Neural crest cell (in vitro differentiated cells): ENCODE measurements around the gene CRK. TPM values are rescaled to one million over a fixed set of nuclear protein-coding genes. Genes with fewer than 3 reads are reported as not detected.
A peak's percentile ranks its signal among the peaks of the same experiment; 100 is the strongest.
"Not testable (repeated sequence)": the region's sequence is repeated elsewhere in the genome, so short reads cannot be mapped to it uniquely, and the experiment has no call there.

ENCODE experiments used
- DNase-seq: peaks from one replicate; pipeline ENCODE4 v3.0.0; 2021; ENCODE audit warnings: low read depth, mixed read lengths, low spot score
- H3K27ac Mint-ChIP-seq: one replicate; pipeline ENCODE4 v1.8.0; 2021; ENCODE audit warnings: mild to moderate bottlenecking, mixed read lengths; ENCODE audit not compliant: unreplicated experiment
- H3K27me3 Mint-ChIP-seq: 2 replicates; pipeline ENCODE4 v1.8.0; 2021; ENCODE audit warnings: low read depth, mild to moderate bottlenecking, mixed read lengths
- H3K36me3 Mint-ChIP-seq: 2 replicates; pipeline ENCODE4 v1.8.0; 2021; ENCODE audit warnings: low read depth, mild to moderate bottlenecking, mixed read lengths
- H3K4me1 Mint-ChIP-seq: 2 replicates; pipeline ENCODE4 v1.8.0; 2021; ENCODE audit warnings: mixed read lengths
- H3K4me3 Mint-ChIP-seq: one replicate; pipeline ENCODE4 v1.8.0; 2021; ENCODE audit warnings: mild to moderate bottlenecking, mixed read lengths
- H3K9me3 Mint-ChIP-seq: 2 replicates; pipeline ENCODE4 v1.8.0; 2021; ENCODE audit warnings: mixed read lengths
- CTCF ChIP-seq: fragments of 200-600 bp; sonication (generic); conservative IDR thresholded peaks from 2 replicates; pipeline ENCODE4 v1.5.0; 2021; ENCODE audit warnings: antibody characterized with exemption, mild to moderate bottlenecking
- total RNA-seq: library from RNA; stranded (reverse); gene quantifications from 2 replicates; pipeline ENCODE4 v1.2.1, GENCODE V29; 2021

CRK gene
- total RNA-seq, 1 donor from 2014 or later: 58.5 TPM

DNA sequence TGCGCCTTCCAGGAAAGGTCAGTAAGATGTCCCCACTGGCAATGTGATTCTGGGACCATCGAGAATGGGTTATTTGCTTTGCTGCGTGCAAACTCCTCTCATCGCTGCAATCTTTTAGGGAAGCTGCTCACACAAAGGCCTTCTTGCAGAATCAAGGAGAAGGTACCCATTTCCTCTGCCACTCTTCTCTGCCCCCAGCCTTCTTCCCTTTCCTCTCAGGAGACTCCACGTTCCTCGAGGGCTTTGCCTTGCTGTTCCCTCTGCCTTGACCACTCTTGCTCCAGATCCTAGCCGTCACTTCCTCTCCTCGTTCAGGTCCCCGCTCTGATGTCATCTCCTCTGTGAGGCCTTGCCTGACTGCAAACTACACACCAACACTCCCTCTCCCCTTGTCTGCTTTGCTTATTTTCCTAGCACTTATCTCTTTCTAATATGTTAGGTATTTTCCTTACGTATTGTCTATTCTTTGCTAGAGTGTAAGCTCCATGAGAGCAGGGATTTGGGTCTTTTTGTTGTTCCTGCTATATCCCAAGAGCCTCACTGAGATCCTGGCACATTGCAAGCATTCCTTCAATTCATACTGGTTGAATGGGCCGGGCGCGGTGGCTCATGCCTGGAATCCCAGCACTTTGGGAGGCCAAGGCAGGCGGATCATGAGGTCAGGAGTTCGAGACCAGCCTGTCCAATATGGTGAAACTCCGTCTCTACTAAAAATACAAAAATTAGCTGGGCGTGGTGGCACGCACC, 5.3 kb upstream of the CRK start:
- H3K4me1 Mint-ChIP-seq: peaks cover 11% of the 10 kb centered on the region
- H3K27ac Mint-ChIP-seq: no peak overlapping the region
- no peak for DNase-seq
- H3K4me3 Mint-ChIP-seq: peak overlapping the region; percentile 64
- TF ChIP-seq CTCF: no peak
- no peaks in the 10 kb centered on the region for H3K36me3 Mint-ChIP-seq
- H3K9me3 Mint-ChIP-seq: no peaks in the 10 kb centered on the region
- no peaks in the 10 kb centered on the region for H3K27me3 Mint-ChIP-seq

- no peak for TF ChIP-seq CTCF
- no peak overlapping the region for H3K27ac Mint-ChIP-seq
These were observed 4.2 kb upstream of the CRK start for GRCh38 chr17:1460233-1460632.

DNA sequence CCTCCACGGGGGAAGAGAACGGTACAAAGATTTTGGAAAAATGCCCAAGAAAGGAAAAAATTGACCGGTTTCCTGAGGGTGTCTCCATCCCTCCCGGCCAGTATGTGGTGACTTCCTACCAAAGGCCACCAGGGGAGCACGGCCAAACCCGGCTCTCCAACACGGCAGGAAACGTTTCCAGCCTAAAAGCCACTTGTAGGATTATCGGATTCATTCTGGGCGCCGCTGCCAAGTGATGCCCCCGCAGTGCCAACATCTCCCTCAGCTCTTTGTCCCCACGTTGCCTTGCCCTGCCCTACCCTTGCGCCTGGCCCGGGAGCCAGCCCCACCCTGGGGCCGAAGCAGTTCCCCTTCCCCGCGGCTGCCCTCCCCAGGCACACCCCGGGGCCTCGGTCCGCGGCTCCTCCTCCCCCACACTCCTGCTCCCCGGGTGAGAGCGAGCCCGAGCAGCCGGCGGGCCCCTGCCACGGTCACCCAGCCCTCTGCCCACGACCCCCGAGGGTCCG, 688 bp downstream of the CRK start:
- DNase-seq: peak; percentile 49
- Mint-ChIP-seq H3K9me3 (no peaks in the 10 kb centered on the region), H3K27me3 (no peaks in the 10 kb centered on the region), H3K4me3 (peak overlapping the region; percentile 99), H3K36me3 (no peaks in the 10 kb centered on the region), H3K4me1 (peaks cover 38% of the 10 kb centered on the region), H3K27ac (peak overlapping the region; percentile 96)
- peak; percentile 68 for TF ChIP-seq CTCF

More at GRCh38 chr17:1460233-1460632, 4.2 kb upstream of the CRK start:
- DNase-seq: no peak
- Mint-ChIP-seq H3K27me3 (no peaks in the 10 kb centered on the region), H3K9me3 (no peaks in the 10 kb centered on the region), H3K4me1 (peaks cover 12% of the 10 kb centered on the region), H3K4me3 (no peak overlapping the region), H3K36me3 (no peaks in the 10 kb centered on the region)

DNA sequence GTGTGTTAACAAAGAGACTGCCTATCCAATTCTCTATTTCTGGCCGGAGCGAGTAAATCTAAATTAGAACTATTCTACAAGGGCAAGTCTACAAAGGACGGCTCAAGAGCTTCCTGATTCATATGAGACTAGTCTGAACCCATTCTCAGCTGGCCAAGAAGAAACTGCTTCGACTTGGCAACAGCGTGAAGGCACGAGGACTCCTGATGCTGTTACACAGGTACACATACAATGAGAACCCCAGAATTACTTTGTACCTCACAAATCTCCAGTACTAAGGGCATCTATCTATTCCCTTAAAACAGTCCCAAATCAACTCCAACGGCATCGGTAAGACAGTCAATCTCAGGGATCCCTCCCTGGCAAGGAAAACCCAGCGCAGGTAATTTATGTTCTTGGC, 1.5 kb downstream of the CRK start:
- Mint-ChIP-seq H3K27me3 (no peaks in the 10 kb centered on the region), H3K4me1 (peaks cover 35% of the 10 kb centered on the region), H3K4me3 (peak overlapping the region; percentile 99), H3K36me3 (peaks cover 1% of the 10 kb centered on the region), H3K9me3 (no peaks in the 10 kb centered on the region), H3K27ac (peak overlapping the region; percentile 55)
- no peak for TF ChIP-seq CTCF
- DNase-seq: no peak

DNA sequence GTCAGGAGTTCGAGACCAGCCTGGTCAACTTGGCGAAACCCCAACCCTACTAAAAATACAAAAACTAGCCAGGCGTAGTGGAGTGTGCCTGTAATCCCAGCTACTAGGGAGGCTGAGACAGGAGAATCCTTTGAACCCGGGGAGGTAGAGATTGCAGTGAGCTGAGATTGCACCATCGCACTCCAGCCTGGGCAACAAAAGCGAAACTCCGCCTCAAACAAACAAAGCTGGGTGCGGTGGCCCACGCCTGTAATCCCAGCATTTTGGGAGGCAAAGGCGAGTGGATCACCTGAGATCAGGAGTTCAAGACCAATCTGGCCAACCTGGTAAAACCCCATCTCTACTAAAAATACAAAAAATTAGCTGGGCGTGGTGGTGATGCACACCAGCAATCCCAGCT, 2.3 kb downstream of the CRK start:
- H3K36me3 Mint-ChIP-seq, H3K27ac Mint-ChIP-seq, H3K9me3 Mint-ChIP-seq, H3K27me3 Mint-ChIP-seq, DNase-seq: not testable (repeated sequence)
- Mint-ChIP-seq H3K4me1 (peaks cover 43% of the 10 kb centered on the region), H3K4me3 (peak overlapping the region; percentile 72)

DNA sequence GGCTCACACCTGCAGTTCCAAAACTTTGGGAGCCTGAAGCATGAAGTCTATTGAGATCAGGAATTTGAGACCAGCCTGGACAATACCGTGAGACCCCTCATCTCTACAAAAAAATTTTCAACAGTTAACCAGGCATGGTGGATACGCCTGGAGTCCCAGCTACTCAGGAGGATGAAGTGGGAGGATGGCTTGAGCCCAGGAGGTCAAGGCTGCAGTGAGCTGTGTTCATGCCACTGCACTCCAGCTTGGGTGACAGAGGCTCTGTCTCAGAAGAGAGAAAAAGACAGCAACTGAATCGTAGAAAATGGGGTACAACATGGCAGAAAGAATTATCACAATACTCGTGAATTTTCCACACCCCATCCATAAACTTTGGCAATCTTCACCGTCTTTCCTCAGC, 3.2 kb downstream of the CRK start:
- H3K9me3 Mint-ChIP-seq: no peaks in the 10 kb centered on the region

DNA sequence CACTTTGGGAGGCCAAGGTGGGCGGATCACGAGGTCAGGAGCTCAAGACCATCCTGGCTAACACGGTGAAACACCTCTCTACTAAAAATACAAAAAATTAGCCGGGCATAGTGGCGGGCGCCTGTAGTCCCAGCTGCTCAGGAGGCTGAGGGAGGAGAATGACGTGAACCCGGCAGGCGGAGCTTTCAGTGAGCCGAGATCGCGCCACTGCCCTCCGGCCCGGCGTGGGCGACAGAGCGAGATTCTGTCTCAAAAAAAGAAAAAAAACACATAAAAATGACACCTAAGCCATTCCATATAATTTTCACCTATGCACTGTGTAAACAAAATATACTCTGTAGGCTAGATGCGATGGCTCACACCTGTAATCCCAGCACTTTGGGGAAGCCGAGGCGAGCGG, 5.8 kb downstream of the CRK start:
- not testable (repeated sequence) for H3K9me3 Mint-ChIP-seq, DNase-seq, H3K4me3 Mint-ChIP-seq, H3K36me3 Mint-ChIP-seq, H3K27me3 Mint-ChIP-seq, H3K27ac Mint-ChIP-seq
- H3K4me1 Mint-ChIP-seq: peaks cover 37% of the 10 kb centered on the region

More for the DNA sequence above, 3.2 kb downstream of the CRK start:
- no peak overlapping the region for H3K27ac Mint-ChIP-seq
- no peaks in the 10 kb centered on the region for H3K27me3 Mint-ChIP-seq
- DNase-seq: no peak
- no peak for TF ChIP-seq CTCF
- peaks cover 9% of the 10 kb centered on the region for H3K36me3 Mint-ChIP-seq
- H3K4me3 Mint-ChIP-seq: peak overlapping the region; percentile 72
- H3K4me1 Mint-ChIP-seq: peaks cover 43% of the 10 kb centered on the region
